OCI-LY1 (cell line): ENCODE results near the gene PRKCA.

ENCODE experiments used
- CTCF ChIP-seq: fragments of 200-600 bp; sonication (generic), shearing (Covaris generic); IDR thresholded peaks from 2 replicates; pipeline ENCODE4 v1.5.1; 2017; ENCODE audit warnings: mild to moderate bottlenecking, antibody characterized with exemption, low read length, moderate library complexity, mixed read lengths
- EZH2 ChIP-seq: fragments of 200-600 bp; sonication (generic), shearing (Covaris generic); IDR thresholded peaks from 2 replicates; pipeline ENCODE4 v1.8.0; 2017; ENCODE audit warnings: borderline replicate concordance, mixed run types, mild to moderate bottlenecking, antibody characterized with exemption, low read length, moderate library complexity, mixed read lengths

GRCh38 chr17:66365903-66366302, 63.5 kb downstream of the PRKCA start:
- TF ChIP-seq CTCF (no peak), EZH2 (no peak)
